ENCODE measurements around the gene APPBP2.
A peak's percentile ranks its signal among the peaks of the same experiment; 100 is the strongest.
"Not testable (repeated sequence)": the region's sequence is repeated elsewhere in the genome, so short reads cannot be mapped to it uniquely, and the experiment has no call there.

The APPBP2 gene

DNA sequence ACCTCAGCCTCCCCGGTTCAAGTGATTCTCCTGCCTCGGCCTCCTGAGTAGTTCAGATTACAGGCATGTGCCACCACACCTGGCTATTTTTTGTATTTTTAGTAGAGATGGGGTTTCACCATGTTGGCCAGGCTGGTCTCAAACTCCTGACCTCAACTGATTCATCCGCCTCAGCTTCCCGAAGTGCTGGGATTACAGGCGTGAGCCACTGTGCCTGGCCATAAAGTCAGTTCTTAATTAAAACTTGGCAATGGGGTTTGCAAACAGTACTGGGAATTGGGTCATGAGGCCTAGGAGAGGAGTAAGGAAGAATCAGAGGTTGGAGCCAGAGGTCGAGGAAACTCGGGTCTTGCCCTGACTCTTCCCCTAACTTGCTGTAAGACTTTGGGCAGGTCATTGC, 95.5 kb downstream of the APPBP2 start:
- DNase-seq, result not testable (repeated sequence)

DNA sequence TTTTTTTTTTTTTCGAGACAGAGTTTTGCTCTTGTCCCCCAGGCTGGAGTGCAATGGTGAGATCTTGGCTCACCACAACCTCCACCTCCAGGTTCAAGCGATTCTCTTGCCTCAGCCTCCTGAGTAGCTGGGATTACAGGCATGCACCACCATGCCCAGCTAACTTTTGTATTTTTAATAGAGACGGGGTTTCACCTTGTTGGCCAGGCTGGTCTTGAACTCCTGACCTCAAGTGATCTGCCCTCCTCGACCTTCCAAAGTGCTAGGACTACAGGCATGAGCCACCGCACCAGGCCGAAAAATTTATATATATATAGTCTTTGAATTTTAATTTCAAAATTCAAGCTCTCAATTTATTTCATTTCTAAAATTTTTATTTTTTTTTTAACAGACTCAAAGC, 97.6 kb downstream of the APPBP2 start:
- DNase-seq, result not testable (repeated sequence)

- no peak for DNase-seq
These were observed 99.4 kb downstream of the APPBP2 start for GRCh38 chr17:60426596-60426995.

- DNase-seq, result no peak
These were observed 100.4 kb downstream of the APPBP2 start for GRCh38 chr17:60425626-60426025.

DNA sequence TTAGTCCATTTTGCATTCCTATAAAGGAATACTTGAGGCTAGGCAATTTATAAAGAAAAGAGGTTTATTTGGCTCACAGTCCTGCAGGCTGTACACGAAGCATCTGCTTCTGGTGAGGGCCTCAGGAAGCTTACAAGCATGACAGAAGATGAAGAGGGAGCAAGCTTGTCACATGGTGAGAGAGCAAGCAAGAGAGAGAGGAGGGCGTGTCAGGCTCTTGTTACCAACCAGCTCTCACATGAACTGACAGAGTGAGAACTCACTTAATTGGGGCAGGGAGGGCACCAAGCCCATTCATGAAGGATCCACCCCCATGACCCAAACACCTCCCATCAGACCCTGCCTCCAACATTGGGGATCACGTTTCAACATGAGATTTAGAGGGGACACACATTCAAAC, 102.2 kb downstream of the APPBP2 start:
- DNase-seq, result no peak

GRCh38 chr17:60422162-60422665, 103.8 kb downstream of the APPBP2 start, which contains the start of gene CHCT1:
TSS of gene CHCT1 (plus strand) at chr17:60422489. CDS start at chr17:60422593, 104 bp downstream.
- DNase-seq, result peak in 1 of 2 experiments; percentile 53

GRCh38 chr17:60421273-60422161, 104.5 kb downstream of the APPBP2 start:
- peak; percentile 88 for DNase-seq

- not testable (repeated sequence) for DNase-seq
These were observed 106.2 kb downstream of the APPBP2 start for GRCh38 chr17:60419875-60420274.

DNA sequence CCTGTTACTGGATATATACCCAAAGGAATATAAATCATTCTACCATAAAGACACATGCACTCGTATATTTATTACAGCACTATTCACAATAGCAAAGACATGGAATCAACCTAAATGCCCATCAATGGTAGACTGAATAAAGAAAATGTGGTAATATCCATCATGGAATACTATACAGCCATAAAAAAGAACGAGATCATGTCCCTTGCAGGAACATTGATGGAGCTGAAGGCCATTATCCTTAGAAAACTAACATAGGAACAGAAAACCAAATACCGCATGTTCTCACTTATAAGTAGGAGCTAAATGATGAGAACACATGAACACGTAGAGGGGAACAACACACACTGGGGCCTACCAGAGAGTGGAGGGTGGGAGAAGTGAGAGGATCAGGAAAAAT, 107.0 kb downstream of the APPBP2 start:
- not testable (repeated sequence) for DNase-seq

GRCh38 chr17:60416368-60416925, 109.6 kb downstream of the APPBP2 start:
- DNase-seq, result no peak

GRCh38 chr17:60415146-60415545, 110.9 kb downstream of the APPBP2 start:
- no peak for DNase-seq

DNA sequence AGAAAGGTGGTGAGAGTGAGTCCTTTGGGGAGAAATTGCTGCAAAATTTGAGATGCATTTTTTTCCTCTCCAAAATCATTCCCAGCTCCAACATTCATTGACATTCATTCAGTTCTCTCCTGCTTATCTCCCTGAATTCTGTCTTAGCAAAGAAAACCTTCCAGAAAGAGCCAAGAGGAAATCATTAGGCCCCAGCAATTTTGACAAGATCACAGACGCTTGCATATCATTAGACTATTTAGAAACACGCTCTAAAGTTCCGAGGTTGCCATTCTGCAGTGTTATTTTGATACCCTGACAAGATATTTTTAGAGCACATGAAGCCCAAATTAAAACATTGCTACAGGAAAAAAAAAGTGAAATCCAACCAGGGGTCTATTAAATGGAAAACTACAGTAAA, 113.3 kb downstream of the APPBP2 start:
- no peak for DNase-seq

DNA sequence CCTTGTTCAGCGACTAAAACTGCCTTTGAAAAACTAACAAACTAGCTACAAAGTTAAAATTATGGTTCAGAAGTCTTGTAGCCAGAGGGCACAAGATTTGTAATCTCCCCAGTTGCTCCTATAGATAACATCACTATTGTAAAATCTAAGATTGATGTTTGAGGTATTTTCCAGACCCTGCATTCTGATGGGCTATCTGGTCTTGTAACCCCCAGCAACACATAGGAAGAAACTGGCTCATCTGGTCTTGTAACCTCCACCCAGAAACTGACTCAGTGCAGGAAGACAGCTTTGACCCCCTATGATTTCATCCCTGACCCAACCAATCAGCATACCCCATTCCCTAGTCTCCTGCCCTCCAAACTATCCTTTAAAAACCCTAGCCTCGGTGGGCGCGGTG, 116.0 kb downstream of the APPBP2 start:
- no peak for DNase-seq

DNA sequence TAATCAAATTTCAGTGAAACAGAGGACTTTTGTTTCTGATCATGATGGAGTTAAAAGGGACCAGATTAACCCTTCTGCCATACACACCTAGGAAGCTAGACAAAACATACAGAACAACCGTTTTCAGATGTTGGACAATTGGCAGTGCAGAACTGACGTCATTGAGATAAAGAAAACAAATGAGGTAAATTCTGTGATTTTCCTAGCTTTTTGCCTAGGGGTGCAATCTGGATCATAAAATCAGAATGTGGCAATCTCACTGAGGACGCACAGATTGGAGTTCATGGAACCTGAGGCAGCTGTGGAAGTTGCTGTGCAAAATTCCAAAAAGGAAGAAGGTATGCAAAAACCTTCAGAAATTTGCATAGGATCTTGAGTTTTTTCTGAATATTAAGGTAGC, 119.2 kb downstream of the APPBP2 start:
- DNase-seq, result no peak

- no peak for DNase-seq
These were observed 122.1 kb downstream of the APPBP2 start for GRCh38 chr17:60403962-60404361.

DNA sequence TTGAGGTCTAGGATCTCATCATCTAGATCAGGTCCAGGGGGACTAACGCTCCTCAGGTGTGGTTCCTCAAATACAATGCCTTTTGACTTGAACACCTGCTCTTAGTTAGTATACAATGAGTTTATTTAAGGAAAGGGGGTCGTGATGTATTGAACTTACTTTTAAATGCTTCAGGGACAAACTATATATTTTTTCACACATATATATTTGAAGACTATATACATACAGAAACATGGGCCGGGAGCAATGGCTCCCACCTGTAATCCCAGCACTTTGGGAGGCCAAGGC, 122.6 kb downstream of the APPBP2 start:
- DNase-seq, result no peak

- DNase-seq, result no peak
These were observed 124.2 kb downstream of the APPBP2 start for GRCh38 chr17:60401819-60402218.

- peak; percentile 99 to 100 for DNase-seq
These were observed 127.6 kb downstream of the APPBP2 start for GRCh38 chr17:60398227-60398959.

DNA sequence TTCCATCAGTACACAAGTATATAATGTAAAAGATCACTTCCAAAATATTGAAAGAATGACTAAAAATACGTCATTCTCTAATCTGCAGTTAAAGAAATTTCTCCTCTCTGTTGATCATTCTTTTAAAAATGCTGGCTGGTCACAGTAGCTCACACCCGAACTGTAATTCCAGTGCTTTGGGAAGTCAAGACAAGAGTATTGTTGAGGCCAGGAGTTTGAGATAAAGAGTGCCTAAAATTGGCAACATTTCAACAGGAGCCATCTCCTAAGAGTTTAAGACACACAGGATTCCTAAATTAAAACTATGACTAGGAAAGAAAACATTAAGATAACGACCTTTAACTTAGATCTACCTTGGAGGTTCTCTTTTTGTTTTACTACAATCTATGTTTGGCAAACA, 129.6 kb downstream of the APPBP2 start:
- no peak for DNase-seq

DNA sequence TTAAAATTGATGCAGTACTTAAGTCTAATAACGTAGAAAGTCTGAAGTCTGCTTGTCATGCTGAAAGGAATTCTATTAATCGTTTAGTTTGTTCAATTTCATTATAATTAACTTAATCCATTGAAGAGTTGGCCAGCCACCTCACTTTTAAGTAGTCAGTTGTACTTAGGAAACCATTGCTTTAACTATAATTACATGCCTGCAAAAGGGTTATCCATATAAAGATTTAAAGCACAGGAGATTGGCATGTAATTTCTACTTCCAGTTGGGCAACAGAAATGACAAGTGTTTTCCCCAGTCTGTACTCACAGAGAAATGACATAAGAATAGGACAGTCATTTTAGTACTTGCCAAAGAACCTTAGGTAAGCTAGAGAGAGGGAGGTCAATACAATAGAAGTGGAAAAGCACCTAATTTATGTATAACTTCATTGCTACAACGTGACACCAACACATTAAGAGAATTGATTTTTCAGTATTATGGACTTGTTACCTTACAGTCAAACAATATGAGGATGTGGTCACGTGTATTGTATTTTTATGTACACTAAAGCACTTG, 130.5 kb downstream of the APPBP2 start:
- peak in 1 of 2 experiments; percentile 11 for DNase-seq

GRCh38 chr17:60393840-60394723, 132.0 kb downstream of the APPBP2 start:
- DNase-seq, result peak; percentile 41 to 50
